Testis (tissue), 3 donors: ENCODE data around the gene SHF. TPM values are rescaled to one million over a fixed set of nuclear protein-coding genes. Genes with fewer than 3 reads are reported as not detected.

Source experiments
- DNase-seq: peaks from one replicate; pipeline ENCODE4 v3.0.0-alpha.2; 2019
- H3K27ac ChIP-seq, 2 donors: fragments of 200-600 bp; sonication (generic); one replicate each; pipeline ENCODE4 v1.5.1; 2019
- H3K27me3 ChIP-seq: fragments of 200-600 bp; sonication (generic); one replicate; pipeline ENCODE4 v1.5.1; 2019
- H3K36me3 ChIP-seq: fragments of 200-600 bp; sonication (generic); one replicate; pipeline ENCODE4 v1.5.1; 2017; ENCODE audit warnings: low read depth; ENCODE audit errors: missing control alignments
- H3K4me1 ChIP-seq: fragments of 200-600 bp; sonication (generic); one replicate; pipeline ENCODE4 v1.5.1; 2019
- H3K4me3 ChIP-seq, 2 donors: fragments of 200-600 bp; sonication (generic); one replicate each; pipeline ENCODE4 v1.5.1; 2017 to 2019
- H3K9me3 ChIP-seq: fragments of 200-600 bp; sonication (generic); one replicate; pipeline ENCODE4 v1.5.1; 2017
- CTCF ChIP-seq, 3 experiments: fragments of 450-650 bp in 2 of 3; fragments of 200-600 bp in 1 of 3; sonication (generic) in 1 of 3; IDR thresholded peaks; one replicate each; pipeline ENCODE4 v1.5.1; 2016 to 2019; ENCODE audit warnings: antibody characterized with exemption in 3 of 3, mild to moderate bottlenecking in 2 of 3, moderate library complexity in 1 of 3
- POLR2A ChIP-seq: fragments of 450-650 bp; IDR thresholded peaks from one replicate; pipeline ENCODE4 v1.6.1; 2017; ENCODE audit warnings: antibody characterized with exemption, mild to moderate bottlenecking, moderate library complexity
- WGBS, 2 donors: methylation state at CpG; one replicate each; pipeline ENCODE4 v1.1.5; 2018; 5-methylcytosine and 5-hydroxymethylcytosine counted together
- intact Hi-C: fragments of 100-400 bp; cut with DNase I; formaldehyde crosslinking; loops from one replicate; pipeline ENCODE4 v1.15.1; 2023; ENCODE audit warnings: low total_unique reads
- polyA plus RNA-seq: library from polyadenylated mRNA; stranded (reverse); fragments of 350-450 nt; fragmentation: Illumina TruSeq; extraction: RNeasy Lipid Tissue Mini Kit (QIAGEN cat#74804); gene quantifications from one replicate; pipeline ENCODE4 v1.2.3, GENCODE V29; 2014; ENCODE audit warnings: low read depth, low replicate concordance; ENCODE audit not compliant: insufficient read depth
- total RNA-seq, 2 donors: library from RNA; depleted of rRNA; stranded (reverse); fragments of >200 nt; gene quantifications; one replicate each; pipeline ENCODE4 v1.2.3, GENCODE V29; 2016

The SHF gene
- total and polyA plus RNA-seq, 3 donors from 2014 or later: 9.3 to 13.2 (median 12.7) TPM

DNA sequence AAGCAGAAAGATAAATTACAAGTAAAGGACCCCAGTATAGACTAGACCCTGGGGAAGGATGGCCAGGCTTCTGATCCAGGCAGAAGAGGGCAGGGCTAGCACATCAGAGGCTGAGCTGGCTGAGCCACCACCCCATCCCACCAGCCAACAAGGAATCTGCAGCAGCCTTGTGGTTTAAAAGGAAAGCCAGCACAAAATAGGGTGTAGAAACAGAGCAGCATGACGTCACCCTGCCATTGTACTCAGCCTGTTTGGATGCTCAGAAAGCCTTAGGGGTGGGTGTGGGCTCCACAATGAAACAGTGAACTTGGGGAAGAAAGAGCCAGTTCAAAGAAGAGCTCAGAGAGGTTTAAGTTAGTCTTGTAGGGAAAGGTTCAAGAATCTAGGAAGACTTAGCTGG lies 29.8 kb downstream of the SHF start:
- intact Hi-C loops: loop anchor here (10.0 kb wide), 1 partner anchor 247 kb away; a partner anchor contains a TSS
- Histone ChIP-seq H3K27me3 (no peaks in the 10 kb centered on the region), H3K4me3 (no peak overlapping the region), H3K36me3 (no peaks in the 10 kb centered on the region), H3K4me1 (peaks cover 4% of the 10 kb centered on the region), H3K27ac (no peak overlapping the region), H3K9me3 (no peaks in the 10 kb centered on the region)
- 82 to 100% methylated on average over 1 of the region's 1 CpG for WGBS, 2 donors
- TF ChIP-seq CTCF (IDR thresholded peaks at IDR 0.05): no peak
- no peak for TF ChIP-seq POLR2A
- DNase-seq: no peak

- no peak overlapping the region for H3K27ac ChIP-seq
- no peak for DNase-seq
Observed at GRCh38 chr15:45156744-45157455, 30.9 kb downstream of the SHF start.

DNA sequence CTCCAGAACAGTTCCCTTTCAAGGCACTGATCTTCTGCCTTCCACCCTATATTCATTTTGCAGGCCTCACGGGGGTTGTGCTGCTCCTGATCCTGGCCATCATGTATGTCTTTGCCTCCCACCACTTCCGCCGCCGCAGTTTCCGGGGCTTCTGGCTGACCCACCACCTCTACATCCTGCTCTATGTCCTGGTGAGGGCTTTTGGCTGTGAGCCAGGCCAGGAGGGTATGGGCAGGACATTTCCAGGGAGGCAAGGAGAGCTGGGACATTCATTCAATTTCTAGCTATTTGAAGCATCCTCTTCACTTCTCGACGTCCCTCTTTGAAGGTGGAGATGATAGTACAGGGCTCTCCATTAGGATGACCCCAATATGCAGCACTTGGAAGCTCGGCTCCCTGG lies 32.0 kb downstream of the SHF start:
- no peak for DNase-seq
- intact Hi-C loops: loop anchor here (10.0 kb wide), 1 partner anchor 249 kb away; a partner anchor contains a TSS

More at GRCh38 chr15:45156744-45157455, 30.9 kb downstream of the SHF start:
- intact Hi-C loops: loop anchor here (10.0 kb wide), 1 partner anchor 248 kb away; a partner anchor contains a TSS
- Histone ChIP-seq H3K4me3 (no peak overlapping the region), H3K9me3 (no peaks in the 10 kb centered on the region), H3K4me1 (no peaks in the 10 kb centered on the region), H3K36me3 (no peaks in the 10 kb centered on the region), H3K27me3 (no peaks in the 10 kb centered on the region)
- TF ChIP-seq POLR2A (no peak), CTCF (IDR thresholded peaks at IDR 0.05) (no peak)
- 64 to 74% methylated on average over 6 to 7 of the region's 7 CpGs for WGBS, 2 donors

DNA sequence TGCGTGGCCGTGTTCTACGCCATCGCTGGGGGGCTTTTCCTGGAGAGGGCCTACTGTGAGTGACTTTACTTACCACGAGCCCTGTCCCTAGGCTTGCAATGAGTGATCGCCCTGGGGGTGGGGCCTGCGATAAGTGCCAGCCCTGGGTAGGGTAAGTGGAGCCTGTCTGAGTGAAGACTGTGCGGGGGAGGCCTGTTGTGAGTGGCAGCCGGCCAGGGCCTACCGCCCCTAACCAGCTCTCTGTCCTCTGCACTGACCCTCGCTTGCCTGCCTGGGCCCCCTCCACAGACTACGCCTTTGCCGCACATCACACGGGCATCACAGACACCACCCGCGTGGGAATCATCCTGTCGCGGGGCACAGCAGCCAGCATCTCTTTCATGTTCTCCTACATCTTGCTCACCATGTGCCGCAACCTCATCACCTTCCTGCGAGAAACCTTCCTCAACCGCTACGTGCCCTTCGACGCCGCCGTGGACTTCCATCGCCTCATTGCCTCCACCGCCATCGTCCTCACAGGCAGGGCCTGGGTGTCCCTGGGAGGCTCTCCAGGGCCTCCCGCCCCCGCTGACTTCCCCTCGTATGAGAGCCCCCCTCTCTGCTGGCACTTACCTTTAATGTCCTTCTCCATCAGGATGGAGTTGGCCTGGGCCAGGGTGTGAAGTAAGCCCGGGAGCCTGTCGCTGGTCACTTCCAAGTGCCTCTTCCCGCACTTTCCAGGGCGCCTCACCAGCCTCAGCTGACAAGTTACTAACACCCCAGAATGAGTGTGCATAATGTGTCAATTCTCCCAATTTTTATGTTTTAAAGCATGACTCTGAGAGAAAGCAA lies 35.6 kb downstream of the SHF start:
- DNase-seq: no peak
- intact Hi-C loops: loop anchor here (10.0 kb wide), 1 partner anchor 253 kb away; a partner anchor contains a TSS
- H3K36me3 ChIP-seq: no peaks in the 10 kb centered on the region
- H3K4me3 ChIP-seq: no peak overlapping the region
- no peaks in the 10 kb centered on the region for H3K27me3 ChIP-seq
- TF ChIP-seq CTCF (IDR thresholded peaks at IDR 0.05) (no peak), POLR2A (no peak)
- H3K27ac ChIP-seq: no peak overlapping the region
- no peaks in the 10 kb centered on the region for H3K4me1 ChIP-seq
- H3K9me3 ChIP-seq: no peaks in the 10 kb centered on the region
- WGBS, 2 donors: 72 to 75% methylated on average over 36 of the region's 36 CpGs

More for the DNA sequence above, 32.0 kb downstream of the SHF start:
- 68 to 86% methylated on average over 7 to 8 of the region's 8 CpGs for WGBS, 2 donors
- Histone ChIP-seq H3K27me3 (no peaks in the 10 kb centered on the region), H3K36me3 (no peaks in the 10 kb centered on the region), H3K4me1 (no peaks in the 10 kb centered on the region), H3K4me3 (no peak overlapping the region), H3K27ac (no peak overlapping the region), H3K9me3 (no peaks in the 10 kb centered on the region)
- TF ChIP-seq CTCF (IDR thresholded peaks at IDR 0.05): no peak
- TF ChIP-seq POLR2A: no peak
